OCI-LY3 (cell line): ENCODE results near the gene MARK1.

Source experiments
- CTCF ChIP-seq: fragments of 200-600, 300-600 bp; sonication (generic); IDR thresholded peaks from 2 replicates; pipeline ENCODE4 v1.5.1; 2014; ENCODE audit warnings: antibody characterized with exemption, low read length, low read depth
- EZH2phosphoT487 ChIP-seq: fragments of 200-600 bp; shearing (Covaris generic); IDR thresholded peaks from 2 replicates; pipeline ENCODE4 v1.6.1; 2018; ENCODE audit warnings: antibody characterized with exemption, mixed run types, low read depth

- no peak for TF ChIP-seq CTCF
- no peak for TF ChIP-seq EZH2phosphoT487
Measured at GRCh38 chr1:220711056-220711809, 183.3 kb downstream of the MARK1 start.
